HG03045 (cell line): Measurements from ENCODE around the gene ZNF526.
"Not testable (repeated sequence)": the region's sequence is repeated elsewhere in the genome, so short reads cannot be mapped to it uniquely, and the experiment has no call there.

Experiments
- ATAC-seq: cut with Tn5 transposase; IDR thresholded peaks from one replicate; pipeline ENCODE4 v1.9.1; 2021; ENCODE audit warnings: mild to moderate bottlenecking, moderate library complexity; ENCODE audit not compliant: unreplicated experiment

ZNF526 gene

DNA sequence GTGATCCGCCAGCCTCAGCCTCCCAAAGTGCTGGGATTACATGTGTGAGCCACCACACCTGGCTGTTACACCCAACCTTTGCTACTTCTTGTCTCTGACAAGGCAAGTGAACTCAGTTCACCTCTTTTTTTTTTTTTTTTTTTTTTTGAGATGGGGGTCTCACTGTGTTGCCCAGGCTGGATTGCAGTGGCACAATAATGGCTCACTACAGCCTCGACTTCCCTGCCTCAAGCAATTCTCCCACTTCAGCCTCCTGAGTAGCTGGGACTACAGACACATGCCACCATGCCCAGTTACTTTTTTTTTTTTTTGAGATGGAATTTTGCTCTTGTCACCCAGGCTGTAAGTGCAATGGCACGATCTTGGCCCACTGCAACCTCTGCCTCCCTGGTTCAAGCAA lies 37.7 kb downstream of the ZNF526 start:
- ATAC-seq: not testable (repeated sequence)

DNA sequence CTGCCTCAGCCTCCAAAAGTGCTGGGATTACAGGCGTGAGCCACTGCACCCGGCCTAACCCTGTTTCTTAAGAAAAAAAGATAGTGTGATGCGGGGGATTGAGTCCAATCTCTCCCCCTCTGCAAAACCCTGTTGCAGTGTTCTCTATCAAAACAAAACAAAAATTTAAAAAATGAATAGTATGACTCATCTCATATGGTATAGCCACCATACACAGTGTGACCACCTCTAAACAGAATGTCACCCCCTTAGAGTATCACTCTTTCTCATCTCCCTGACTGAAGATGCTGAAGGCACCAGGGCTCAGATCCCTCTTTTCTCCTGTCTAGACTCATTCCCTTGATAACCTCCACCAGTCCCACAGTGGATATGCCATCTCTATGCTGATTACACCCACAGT lies 41.7 kb downstream of the ZNF526 start:
- ATAC-seq: no peak

DNA sequence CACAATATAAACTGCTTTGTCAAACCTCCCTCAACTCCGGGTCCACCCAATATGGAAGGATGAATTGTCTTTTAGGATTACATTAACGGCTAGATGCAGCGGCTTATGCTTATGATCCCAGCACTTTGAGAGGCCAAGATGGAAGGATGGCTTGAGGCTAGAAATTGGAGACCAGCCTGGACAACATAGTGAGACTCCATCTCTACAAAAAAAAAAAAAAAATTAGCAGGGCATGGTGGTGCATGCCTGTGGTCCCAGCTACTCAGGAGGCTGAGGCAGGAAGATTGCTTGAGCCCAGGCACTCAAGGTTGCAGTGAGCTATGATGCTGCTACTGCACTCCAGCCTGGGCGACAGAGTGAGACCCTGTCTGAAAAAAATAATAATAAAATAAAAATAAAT lies 46.0 kb downstream of the ZNF526 start:
- ATAC-seq: not testable (repeated sequence)

DNA sequence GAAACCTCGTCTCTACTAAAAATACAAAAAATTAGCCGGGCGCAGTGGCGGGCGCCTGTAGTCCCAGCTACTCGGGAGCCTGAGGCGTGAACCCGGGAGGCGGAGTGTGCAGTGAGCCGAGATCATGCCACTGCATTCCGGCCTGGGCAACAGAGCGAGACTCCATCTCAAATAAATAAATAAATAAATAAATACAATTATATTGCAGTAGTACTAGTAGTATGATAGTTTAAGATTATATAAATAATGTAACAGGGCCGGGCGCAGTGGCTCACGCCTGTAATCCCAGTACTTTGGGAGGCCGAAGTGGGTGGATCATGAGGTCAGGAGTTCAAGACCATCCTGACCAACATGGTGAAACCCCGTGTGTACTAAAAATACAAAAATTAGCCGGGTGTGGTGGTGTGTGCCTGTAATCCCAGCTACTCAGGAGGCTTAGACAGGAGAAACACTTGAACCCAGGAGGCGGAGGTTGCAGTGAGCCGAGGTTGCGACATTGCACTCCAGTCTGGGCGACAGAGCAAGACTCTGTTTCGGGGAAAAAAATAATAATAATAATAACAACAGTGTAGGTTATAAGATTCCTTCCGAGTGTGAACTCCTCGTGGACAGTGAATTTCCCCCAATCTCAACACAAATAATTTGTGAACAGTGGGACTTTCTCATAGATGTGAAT lies 47.0 kb downstream of the ZNF526 start:
- ATAC-seq: not testable (repeated sequence)

DNA sequence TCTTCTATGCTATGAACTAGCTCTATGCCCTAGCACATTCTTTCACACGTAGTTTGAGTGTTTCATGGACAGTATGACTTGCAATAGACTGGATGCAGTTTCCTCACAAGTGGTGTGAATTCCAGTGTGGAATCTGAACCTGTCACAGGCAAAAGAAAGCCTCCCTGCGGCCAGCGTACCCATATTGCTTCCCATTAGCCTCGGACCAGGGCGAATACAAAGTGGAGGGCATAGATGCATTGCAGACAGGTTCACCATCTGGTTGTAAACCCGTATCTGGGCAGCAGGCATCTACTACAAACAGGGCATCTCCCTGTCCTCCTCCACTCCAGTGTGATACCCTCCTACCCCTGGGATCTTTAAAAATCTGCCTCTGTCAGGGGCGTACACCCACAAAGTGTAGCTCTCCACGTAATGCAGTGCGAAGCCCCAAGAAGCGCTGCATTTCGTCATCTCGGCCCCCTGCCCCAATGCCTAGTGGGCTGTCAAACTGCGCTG lies 47.6 kb downstream of the ZNF526 start:
- ATAC-seq: no peak

DNA sequence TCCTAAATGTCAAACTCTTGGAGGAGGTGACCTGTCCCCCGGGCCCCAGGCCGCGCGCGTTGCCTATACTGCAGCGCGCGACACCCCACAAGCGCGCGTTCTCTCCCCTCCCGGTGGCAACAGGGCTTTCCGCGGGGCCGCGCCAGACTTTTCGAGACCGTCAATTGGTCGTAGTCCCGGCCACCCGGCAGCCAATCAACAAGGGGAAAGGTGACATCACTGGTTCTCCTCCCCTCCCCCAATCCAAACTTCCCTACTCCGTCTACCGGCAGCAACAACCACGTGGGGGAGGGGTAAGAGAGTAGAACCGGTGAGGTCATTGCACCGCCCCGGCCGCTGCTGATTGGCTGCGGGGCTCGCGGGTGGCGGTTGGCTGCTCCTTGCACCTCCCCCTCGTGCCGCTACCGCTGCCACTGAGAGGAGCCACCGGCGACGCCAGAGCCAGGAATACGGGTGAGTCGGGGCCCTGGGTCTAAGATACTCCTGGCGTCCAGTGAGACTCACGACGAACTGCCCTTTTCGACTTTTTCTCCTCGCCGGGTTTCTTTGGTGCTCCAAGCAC lies 48.1 kb downstream of the ZNF526 start:
- peak; percentile 63 for ATAC-seq

DNA sequence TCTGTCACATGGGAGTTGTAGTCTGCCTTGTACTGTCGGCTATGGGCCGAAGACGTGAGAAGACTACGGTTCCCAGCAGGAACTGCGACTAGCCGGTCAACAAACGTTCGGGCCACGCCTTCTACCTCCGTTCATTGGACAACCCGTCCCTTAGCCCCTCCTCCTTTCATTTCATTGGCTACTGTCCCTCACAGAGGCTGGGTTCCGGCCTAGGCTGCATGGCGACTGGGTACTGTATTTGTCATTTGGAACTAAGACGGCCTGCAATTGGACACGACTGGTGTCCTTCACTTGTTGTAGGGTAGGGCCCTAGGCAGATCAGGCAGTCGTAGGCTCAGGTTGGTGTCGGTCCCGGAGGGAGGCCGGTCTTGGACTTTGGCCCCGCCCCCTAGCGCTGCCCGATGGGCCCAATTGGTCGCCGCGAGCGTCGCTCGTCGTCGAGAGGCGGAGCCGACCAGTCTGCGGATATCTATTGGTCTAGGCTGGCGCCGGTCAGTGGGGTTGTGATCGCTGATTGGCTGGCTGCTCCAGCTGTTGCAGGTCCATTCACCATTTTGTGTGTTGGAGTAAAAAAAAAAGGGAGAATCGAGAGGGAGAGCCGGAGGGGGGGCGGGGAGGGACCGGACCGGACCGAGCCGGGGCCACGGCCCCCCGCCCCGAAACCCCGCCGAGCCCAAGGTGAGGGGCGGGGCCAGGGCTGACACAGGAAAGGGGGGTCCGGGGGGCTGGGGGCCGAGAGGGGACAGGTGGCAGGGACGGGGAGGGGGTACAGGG lies 48.8 kb downstream of the ZNF526 start, which contains the start of gene CIC:
Gene CIC (plus strand): TSS at position 549 of the 774 bp plus-strand sequence. CDS start 2,532 bp downstream, outside the sequence.
- ATAC-seq: peak; percentile 76

DNA sequence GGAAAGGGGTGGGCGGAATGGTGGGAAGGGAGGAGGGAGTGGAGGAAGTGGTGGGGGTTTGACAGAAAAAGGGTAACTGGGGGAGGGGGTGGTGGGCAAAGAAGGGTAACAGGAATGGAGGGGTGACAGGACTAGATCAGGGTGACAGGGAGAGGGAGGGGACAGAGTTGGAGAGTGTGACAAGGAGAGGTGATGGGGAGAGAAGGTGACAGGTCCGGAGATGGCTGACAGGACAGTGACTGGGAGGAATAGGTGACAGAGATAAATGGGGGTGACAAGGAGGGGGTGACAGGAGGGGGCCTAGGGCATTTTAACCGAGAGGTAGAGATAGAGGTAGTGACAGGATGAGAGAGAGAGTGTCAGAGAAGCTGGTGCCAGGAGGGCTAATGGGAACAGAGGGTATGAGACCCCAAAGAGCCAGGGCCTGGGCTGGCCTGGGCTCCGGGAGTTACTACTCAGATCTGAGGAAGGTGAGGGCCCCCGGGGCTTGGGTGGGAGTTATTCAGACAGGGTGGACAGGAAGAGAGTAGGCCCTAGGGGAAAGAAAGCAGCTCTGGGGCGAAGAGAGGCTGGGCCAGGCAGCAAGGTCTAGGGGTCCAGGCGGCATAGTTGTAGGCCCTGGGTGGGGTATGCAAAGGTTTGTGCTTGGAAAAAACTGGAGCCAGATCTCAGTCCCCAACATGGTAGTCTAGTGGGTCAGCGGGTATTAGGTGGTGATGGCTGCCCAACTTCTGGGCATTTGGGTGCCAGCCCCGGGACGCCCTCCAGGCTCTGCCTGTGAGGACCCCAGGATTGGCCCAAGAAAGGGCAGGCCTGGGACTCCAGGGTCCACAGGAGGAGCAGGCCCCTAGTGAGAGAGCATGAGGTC lies 49.6 kb downstream of the ZNF526 start:
- ATAC-seq: no peak

DNA sequence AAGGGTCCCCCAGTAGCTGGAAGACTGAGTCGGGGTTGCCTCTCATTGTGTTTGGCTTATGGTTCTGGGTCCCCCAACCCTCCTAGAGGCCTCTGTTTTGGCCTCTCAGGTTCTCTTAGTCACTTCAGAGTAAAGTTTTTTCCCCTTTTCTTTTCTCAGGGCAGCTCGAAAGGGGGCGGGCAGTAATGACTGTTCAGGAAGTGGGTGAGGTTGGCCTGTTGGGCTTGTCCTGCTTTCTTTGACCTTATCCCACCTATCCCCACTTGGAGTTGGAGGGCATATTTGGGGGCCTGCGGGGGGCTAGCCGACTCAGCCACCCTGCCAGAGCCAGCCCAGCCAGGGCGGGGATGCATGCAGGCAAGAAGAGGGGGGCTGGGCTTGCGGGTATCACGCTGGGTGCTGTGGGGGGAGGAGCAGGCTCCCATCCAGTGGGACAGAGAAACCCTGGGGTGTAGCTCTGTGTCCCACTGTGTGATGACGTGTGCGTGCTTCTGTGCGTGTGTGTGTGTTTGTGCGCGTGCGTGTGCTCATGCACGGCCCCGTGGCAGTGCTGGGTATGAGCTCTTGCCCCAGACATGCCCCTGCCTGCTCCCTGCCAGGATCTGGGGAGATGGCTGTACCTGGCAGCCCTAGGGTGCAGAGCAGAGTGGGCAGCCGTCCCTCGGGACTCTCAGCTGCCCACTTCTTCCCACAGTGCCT lies 50.4 kb downstream of the ZNF526 start:
- ATAC-seq: no peak

DNA sequence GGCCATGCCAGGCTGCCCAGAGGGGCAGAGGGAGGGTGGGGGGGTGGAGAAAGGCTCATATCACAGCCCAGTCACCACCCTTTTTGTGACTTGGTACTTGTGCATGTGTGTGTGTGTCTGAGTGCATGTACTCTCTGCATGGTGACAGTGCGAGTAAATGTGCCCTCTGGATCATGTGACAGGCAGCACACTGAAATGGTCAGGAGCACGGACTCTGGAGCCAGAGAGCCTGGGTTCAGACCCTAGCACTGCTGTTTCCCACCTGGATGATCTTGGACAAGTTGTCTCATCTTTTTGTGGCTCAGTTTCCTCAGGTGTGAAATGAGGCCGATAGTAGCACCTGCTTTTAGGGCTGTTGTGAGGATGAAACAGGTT lies 50.9 kb downstream of the ZNF526 start:
- no peak for ATAC-seq

DNA sequence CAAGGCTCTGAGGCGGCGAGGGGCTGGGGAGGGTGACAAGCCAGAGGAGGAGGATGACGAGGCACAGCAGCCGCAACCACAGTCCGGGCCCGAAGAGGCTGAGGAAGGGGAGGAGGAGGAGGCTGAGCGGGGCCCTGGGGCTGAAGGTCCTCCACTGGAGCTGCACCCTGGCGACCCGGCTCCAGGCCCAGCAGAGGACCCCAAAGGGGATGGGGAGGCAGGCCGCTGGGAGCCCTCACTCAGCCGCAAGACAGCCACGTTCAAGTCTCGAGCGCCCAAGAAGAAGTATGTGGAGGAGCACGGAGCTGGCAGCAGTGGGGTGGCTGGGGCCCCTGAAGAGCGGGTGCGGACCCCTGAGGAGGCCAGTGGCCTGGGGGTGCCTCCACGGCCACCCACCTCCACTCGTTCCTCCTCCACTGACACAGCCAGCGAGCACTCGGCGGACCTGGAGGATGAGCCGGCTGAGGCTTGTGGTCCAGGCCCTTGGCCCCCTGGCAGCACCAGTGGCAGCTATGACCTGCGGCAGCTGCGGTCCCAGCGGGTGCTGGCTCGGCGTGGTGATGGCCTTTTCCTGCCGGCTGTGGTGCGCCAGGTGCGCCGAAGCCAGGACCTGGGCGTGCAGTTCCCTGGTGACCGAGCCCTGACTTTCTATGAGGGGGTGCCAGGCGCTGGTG lies 51.9 kb downstream of the ZNF526 start:
- ATAC-seq: no peak

DNA sequence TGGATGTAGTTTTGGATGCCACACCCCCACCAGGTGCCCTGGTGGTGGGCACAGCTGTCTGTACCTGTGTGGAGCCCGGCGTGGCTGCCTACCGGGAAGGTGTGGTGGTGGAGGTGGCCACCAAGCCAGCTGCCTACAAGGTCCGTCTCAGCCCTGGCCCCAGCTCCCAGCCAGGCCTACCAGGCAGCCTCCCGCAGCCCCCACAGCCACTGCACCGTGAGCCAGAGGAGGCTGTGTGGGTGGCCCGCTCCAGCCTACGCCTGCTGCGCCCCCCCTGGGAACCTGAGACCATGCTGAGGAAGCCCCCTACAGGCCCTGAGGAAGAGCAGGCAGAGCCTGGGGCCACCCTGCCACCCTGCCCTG lies 52.4 kb downstream of the ZNF526 start:
- no peak for ATAC-seq

DNA sequence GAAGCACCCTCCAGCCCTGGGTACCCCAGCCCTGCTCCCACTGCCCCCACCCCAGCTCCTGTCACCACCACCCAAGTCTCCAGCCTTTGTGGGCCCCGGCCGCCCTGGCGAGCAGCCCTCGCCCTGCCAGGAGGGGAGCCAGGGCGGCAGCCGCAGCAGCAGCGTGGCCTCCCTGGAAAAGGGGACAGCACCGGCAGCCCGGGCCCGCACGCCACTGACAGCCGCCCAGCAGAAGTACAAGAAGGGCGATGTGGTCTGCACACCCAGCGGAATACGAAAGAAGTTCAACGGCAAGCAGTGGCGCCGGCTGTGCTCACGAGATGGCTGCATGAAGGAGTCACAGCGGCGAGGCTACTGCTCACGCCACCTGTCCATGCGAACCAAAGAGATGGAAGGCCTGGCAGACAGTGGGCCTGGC lies 52.9 kb downstream of the ZNF526 start:
- ATAC-seq: no peak

DNA sequence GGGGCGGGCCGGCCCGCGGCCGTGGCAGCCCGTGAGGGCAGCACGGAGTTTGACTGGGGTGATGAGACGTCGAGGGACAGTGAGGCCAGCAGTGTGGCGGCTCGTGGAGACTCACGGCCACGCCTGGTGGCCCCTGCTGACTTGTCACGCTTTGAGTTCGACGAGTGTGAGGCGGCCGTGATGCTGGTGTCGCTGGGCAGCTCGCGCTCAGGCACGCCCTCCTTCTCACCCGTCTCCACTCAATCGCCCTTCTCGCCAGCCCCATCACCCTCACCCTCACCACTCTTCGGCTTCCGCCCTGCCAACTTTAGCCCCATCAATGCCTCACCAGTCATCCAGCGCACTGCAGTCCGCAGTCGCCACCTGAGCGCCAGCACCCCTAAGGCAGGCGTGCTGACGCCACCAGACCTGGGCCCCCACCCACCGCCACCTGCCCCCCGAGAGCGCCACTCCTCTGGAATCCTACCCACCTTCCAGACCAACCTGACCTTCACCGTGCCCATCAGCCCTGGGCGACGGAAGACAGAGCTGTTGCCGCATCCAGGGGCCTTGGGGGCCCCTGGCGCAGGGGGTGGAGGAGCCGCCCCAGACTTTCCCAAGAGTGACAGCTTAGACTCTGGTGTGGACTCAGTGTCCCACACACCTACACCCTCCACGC lies 53.4 kb downstream of the ZNF526 start:
- no peak for ATAC-seq

DNA sequence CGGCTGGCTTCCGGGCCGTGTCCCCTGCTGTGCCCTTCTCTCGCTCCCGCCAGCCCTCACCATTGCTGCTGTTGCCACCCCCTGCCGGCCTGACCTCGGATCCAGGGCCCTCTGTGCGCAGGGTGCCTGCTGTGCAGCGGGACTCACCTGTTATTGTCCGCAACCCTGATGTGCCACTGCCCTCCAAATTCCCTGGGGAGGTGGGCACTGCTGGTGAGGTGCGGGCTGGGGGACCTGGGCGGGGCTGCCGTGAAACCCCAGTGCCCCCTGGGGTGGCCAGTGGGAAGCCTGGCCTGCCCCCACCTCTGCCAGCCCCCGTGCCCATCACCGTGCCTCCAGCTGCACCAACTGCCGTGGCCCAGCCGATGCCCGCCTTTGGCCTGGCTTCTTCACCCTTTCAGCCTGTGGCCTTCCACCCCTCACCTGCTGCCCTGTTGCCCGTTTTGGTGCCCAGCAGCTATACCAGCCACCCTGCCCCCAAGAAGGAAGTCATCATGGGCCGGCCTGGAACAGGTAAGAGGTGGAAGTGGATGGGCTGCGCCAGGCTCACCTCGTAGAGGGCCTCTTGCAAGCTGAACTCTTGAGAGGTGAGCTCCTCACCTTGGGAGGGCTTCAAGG lies 54.1 kb downstream of the ZNF526 start:
- ATAC-seq: no peak

DNA sequence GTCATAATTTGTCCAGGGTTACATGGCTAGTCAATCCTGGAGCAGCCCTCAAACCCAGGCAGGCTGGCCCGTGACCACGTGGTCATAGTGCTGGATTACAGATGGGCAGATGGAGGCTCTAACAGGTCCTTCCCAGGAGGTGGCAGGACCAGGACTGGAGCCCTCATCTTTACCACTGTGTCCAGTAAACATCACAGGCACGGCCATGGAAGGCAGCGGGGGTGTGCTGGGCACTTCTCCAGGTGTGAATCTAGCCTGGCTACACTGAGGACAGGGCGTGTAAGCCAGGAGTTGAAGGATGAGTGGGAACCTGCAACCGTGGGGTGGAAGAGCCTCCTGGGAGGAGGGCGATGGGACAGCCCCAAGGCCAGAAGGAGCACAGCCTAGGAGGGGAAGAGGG lies 55.0 kb downstream of the ZNF526 start:
- no peak for ATAC-seq

DNA sequence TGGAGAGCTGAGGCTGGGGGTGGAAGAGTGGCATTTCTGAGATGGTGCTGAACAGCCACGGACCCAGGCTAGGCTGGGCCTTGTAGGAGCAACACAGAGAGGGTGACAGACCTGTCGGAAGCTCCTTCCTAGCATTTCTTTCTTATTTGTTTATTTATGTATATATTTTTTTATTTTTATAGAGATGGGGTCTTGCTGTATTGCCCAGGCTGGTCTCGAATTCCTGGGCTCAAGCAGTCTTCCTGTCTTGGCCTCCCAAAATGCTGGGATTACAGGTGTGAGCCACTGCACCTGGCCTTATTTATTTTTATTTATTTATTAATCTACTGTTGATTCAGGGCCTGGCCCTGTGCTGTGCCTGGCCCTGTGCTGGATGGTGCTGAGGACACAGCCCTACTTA lies 55.4 kb downstream of the ZNF526 start:
- no peak for ATAC-seq

DNA sequence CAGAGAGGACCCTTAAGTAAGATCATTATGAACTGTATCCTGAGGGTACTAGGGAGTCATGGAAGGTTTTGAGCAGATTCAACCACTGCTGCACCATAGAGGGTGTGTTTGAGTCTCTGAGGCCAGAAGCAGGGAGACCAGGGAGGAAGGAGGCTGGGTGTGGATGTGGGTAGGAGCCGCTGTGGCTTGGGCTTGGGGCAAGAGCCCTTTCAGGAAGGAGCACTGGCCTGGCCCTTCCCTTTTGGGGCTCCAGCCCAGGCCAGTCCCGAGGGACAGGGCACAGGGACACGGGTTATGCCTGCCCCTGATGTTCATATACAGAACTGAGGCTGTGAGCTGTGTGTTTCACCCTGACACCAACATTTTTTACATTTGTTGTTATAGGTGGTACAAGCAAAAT lies 56.2 kb downstream of the ZNF526 start:
- ATAC-seq: no peak

DNA sequence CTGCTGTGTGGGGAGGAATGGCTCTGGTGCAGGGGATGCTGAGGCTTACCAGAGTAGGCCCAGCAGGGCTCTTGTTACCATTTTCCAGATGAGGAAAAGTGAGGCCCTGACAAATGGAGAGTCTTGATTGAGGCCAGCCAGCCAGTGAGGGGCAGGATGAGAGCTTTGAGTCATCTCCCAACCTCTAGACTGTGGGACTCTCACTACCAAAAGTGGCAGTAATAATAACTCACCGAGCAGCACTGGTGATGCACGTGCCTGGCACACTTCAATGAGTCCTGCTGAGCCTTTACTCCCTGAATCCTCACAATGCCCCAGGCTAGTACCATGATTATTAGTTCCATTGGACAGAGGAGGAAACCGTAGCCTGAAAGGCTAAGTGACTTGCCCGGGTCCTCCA lies 56.7 kb downstream of the ZNF526 start:
- ATAC-seq: no peak
